NOMO-1 (cell line): Measurements from ENCODE around the gene EP300.
"Not testable (repeated sequence)": the region's sequence is repeated elsewhere in the genome, so short reads cannot be mapped to it uniquely, and the experiment has no call there.

Experiments
- DNase-seq, 2 experiments: peaks; one replicate each; lab custom pipeline; 2025; ENCODE audit not compliant: unreplicated experiment in 2 of 2; lab: John Stamatoyannopoulos, UW

EP300 gene

DNA sequence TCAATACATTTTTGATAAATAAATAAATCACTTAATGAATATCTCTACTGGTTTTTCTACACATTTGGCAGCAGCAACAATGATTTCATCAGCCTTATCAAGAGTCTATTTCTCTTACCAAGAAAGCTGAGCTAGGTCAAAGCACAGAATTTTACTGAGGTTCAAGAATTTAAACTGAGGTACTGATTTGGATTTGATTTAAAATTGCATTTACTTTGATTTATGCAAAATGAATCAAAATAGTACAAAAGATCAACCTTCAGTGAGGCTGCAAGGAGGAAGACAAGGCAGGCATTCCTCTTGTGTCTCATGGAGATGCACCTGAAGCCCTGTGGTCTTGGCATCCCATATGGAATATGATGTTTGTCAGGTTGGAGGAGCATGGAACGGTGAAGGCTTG lies 15.5 kb upstream of the EP300 start:
- DNase-seq: no peak

DNA sequence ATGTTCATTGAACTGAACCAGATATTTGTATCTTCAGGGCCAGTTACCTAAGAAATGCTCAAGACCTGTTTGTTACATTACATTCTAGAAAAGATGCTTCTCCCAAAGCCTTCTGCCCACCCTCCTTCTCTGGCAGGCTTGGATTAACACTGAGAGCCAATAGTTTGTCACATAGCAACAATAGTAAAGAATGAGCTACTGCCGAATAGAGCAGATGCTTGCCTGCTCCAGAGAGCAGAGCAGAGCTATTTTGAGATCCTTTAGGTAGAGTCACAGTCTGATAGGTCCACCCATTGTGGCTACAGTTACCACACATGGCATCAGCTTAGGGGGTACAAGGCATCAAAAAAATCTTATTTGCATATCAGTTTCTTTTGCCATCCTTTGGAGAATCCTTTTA lies 13.5 kb upstream of the EP300 start:
- DNase-seq: no peak

DNA sequence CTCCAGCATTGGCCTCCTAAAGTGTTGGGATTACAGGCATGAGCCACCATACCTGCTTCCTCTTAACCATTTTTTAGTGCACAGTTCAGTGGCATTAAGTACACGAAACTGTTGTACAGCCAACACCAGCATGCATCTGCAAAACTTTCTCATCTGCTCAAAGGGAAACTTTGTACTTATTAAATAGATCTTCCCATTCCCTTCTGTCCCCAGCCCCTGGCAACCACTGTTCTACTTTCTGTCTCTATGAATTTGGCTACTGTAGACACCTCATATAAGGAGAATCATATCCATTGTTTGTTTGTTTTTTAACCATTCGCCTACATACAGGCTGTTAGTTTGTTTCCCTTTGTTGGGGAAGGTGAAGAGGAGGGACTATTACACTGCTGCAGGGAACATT lies 6.5 kb upstream of the EP300 start:
- DNase-seq: no peak

DNA sequence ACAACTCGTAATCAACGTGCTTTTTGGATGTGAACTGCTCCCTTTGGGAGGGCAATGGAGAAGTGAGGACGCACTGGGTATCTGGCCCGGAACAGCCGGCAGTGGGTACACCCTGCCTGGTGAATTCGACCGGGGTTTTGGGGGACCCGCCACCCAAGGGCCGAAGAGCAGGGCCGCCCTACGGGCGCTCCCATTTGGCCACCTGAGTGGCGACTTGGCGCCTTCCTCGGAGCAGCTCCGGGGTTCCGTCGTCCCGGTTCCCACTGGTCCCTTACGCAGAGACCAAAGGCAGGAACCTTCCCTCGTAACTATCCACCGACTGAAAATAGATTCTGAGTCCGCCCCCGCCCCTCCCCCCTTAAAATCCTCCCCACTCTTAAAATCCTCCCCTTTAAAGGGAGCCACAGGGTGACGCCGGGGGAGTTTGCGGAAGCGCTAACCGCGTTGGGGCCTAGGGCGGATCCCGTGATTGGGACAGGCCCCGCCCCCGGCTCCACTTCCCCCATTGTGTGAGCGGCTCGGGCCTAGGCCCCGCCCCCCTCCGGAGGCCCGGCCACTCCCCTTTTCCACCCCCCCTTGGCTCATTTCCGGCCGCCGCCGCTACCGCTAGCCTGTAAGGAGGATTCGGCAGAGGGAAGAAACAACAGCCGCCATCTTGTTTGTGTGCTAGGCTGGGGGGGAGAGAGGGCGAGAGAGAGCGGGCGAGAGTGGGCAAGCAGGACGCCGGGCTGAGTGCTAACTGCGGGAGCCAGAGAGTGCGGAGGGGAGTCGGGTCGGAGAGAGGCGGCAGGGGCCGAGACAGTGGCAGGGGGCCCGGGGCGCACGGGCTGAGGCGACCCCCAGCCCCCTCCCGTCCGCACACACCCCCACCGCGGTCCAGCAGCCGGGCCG lies 1.0 kb upstream of the EP300 start:
- peak; percentile 96 to 97 for DNase-seq

DNA sequence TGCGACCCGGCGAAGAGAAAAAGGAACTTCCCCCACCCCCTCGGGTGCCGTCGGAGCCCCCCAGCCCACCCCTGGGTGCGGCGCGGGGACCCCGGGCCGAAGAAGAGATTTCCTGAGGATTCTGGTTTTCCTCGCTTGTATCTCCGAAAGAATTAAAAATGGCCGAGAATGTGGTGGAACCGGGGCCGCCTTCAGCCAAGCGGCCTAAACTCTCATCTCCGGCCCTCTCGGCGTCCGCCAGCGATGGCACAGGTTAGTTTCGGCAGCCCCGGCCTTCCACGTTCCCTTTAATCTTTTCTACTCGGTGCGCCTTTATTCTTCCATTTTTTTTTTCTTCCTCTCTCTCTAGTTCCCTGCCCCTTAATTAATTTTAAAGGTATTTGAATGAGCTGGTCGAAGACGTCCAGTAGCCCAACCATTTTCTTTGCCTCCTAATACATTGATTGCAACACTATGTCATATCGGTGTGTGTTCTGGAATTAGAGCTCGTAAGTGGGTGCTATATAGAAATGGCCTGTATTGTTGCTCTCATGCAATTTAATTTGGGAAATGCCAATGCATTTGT lies 537 bp downstream of the EP300 start:
- peak; percentile 51 to 63 for DNase-seq

DNA sequence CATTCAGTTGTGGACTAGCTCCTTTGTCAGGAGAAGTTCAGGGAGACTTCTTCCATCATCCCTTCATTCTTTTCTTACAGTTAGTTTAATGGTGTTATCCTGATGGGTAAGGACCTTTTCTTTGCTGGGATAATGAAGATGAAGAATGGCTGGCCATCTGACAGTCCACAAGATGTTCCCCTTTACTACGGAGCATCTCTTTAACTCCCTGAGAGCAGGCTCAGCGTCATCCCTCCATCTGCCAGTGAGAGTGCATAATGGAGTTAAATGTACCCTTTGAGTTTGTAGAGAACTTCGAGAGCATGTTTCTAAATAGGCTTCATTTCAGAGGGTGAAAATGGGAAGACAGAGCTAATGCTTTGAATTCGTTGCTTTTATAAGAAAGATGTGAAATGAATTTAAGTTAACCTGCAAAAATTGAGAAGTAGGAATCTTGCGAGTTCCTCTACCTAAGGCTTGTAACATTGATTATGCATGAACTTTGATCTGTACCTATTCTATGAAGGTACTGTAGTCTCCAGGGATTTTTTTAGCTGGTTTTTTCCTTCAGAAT lies 1.7 kb downstream of the EP300 start:
- peak in 1 of 2 experiments; percentile 62 for DNase-seq

DNA sequence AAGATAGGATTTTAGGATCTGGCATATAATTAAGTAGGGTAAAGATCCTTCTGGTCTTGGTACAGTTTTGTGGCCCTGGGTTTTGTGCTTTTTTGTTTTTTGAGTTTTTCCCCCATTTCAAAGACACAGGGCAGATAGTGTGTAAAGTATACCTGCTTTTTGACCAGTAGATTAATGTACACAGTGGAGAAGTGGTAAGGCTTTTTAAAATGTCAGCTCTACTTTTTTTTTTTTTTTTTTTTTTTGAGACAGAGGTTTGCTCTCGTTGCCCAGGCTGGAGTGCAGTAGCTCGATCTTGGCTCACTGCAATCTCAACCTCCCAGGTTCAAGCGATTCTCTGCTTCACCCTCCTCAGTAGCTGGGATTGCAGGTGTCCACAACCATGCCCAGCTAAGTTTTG lies 4.0 kb downstream of the EP300 start:
- DNase-seq: no peak

DNA sequence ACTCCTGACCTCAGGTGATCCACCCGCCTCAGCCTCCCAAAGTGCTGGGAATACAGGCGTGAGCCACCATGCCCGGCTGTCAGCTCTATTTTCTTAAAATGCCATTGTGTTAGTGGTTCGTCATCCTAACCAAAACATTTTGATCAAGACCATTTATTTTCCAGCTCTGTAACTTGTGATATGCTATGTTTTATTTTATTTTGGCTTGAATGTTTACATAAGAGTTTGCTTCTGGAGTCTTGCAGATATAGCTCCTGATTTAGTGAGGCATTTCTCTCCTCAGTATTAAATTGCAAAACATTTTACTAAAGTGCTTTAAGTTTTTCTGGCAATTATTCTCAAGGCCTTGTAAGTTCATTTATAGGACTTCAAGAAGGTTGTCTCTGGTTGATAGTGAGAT lies 4.4 kb downstream of the EP300 start:
- DNase-seq: no peak

DNA sequence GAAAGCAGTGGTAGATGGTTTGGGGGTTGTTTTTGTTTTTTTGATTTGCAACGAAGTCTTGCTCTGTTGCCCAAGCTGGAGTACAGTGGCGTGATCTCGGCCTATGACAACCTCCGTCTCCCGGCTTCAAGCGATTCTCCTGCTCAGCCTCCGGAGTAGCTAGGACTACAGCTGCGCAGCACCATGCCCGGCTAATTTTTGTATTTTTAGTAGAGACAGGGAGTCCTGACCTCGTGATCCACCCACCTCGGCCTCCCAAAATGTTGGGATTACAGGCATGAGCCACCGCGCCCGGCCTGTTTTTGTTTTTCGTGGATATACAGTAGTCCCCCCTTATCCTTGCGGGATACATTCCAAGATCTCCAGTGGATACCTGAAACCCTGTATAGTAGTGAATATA lies 6.6 kb downstream of the EP300 start:
- no peak for DNase-seq

DNA sequence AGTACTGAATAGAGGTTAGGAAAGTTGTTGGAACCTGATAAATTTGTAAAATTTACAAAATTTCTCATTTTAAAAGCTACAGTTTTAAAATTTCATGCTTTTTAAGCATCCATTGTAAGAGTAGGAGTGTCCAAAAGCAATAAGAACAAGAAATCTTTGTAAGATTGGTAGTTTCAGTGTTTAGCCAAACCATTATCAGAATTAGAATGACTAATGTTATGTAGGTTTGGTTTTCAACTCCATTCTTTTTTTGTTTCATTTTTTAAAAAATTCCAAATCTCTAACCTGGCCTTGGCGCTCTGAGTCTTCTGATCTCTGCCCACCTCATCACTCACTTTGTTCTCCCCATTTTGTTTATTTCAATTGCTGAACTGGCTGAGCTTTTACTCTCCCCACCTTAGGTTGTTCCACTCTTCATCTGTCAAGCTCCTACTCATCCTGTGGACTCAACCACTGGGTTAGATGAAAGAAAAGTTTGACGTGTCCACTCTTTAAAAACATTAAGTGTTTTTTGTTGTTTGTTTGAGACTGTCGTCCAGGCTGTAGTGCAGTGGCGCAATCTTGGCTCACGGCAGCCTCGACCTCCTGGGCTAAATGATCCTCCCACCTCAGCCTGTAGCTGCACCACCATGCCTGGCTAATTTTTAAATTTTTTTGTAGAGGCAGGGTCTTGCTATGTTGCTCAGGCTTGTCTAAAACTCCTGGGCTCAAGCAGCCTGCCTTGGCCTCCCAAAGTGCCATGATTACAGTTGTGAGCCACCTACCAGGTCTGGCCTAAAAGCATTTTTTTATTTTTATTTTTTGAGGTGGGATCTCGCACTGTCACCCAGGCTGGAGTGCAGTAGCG lies 14.0 kb downstream of the EP300 start:
- DNase-seq: no peak

DNA sequence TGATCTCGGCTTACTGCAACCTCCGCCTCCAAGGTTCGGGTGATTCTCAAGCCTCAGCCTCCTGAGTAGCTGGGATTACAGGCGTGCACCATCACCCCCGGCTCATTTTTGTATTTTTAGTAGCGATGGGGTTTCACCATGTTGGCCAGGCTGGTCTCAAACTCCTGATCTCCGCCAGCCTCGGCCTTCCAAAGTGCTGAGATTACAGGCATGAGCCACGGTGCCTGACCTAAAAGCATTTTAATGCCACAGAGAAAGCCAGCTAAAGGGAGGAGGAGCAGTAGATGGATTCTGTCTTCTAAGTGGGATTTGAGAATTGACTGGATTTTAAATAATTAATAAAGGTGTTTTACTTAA lies 14.6 kb downstream of the EP300 start:
- not testable (repeated sequence) for DNase-seq

DNA sequence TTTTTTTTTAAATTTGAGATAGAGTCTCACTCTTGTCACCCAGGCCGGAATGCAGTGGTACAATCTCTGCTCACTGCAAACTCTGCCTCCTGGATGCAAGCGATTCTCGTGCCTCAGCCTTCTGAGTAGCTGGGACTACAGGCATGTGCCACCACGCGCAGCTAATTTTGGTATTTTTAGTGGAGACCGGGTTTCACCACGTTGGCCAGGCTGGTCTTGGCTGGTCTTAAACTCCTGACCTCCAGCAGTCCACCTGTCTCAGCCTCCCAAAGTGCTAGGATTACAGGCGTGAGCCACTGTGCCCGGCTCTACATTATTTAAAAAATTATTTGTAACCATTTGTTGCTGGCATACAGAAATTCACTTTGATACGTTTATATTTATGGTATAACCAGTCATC lies 18.6 kb downstream of the EP300 start:
- no peak for DNase-seq

DNA sequence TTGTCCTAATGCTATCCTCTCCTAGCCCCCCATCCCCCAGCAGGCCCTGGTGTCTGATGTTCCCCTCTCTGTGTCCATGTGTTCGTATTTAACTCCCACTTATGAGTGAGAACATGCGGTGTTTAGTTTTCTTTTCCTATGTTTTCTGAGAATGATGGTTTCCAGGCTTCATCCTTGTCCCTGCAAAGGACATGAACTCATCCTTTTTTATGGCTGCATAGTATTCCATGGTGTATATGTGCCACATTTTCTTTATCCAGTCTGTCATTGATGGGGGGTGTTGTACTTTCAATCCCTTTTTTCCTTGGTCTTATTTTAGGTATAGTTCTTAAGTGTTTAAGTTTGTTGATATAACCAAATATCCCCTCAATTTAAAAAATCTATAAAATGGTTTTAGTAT lies 23.9 kb downstream of the EP300 start:
- DNase-seq: no peak

DNA sequence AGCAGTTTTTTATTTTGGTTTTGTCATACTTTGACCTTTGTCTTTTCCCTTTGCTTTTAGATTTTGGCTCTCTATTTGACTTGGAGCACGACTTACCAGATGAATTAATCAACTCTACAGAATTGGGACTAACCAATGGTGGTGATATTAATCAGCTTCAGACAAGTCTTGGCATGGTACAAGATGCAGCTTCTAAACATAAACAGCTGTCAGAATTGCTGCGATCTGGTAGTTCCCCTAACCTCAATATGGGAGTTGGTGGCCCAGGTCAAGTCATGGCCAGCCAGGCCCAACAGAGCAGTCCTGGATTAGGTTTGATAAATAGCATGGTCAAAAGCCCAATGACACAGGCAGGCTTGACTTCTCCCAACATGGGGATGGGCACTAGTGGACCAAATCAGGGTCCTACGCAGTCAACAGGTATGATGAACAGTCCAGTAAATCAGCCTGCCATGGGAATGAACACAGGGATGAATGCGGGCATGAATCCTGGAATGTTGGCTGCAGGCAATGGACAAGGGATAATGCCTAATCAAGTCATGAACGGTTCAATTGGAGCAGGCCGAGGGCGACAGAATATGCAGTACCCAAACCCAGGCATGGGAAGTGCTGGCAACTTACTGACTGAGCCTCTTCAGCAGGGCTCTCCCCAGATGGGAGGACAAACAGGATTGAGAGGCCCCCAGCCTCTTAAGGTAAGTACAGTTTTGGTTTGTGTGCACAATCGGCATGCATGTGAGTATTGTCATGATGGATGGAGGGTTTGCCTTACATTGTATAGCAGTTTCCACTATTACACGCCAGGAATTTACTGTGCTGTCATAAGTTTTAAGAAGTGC lies 25.0 kb downstream of the EP300 start:
- DNase-seq: no peak

DNA sequence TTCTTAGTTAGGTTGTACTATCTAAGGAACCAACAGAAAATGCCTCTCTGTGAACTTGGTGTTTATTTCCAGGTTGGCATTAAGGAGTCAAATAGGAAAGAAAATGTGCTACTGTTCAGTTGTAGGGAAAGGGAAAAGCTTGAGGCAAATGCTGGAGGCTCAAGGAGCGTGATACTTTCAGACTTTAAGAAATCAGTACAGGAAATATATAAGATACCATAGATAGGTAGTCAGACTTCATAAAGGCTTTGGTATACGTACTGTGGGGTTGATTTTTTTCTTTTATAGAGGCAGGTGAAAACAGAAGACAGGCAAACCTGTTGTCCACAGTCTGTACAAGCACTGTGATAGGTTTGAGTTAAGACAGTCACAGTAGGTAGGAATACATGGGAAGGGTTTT lies 30.8 kb downstream of the EP300 start:
- DNase-seq: no peak

DNA sequence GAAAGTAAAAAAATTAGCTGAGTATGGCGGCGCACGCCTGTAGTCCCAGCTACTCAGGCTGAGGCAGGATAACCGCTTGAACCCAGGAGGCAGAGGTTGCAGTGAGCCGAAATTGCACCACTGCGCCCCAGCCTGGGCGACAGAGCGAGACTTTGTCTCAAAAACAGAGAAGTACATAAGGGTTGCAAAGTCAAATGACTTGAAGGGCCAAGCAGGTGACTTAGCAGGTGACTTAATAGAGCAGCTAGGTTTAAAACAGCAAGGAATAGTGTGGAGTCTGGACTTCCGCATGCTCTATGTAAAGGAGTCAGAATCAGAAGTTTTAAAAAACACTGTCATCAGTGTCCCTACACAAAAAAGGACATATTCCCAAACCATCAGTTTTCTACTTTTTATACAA lies 31.7 kb downstream of the EP300 start:
- no peak for DNase-seq

DNA sequence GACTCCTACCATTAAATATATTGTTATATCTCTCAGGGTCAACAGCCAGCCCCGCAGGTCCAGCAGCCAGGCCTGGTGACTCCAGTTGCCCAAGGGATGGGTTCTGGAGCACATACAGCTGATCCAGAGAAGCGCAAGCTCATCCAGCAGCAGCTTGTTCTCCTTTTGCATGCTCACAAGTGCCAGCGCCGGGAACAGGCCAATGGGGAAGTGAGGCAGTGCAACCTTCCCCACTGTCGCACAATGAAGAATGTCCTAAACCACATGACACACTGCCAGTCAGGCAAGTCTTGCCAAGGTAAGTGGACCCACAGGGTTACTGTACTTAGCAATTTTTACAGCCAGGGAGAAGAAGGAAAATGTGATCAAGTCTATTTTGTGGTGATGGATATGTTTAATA lies 35.1 kb downstream of the EP300 start:
- DNase-seq: no peak

DNA sequence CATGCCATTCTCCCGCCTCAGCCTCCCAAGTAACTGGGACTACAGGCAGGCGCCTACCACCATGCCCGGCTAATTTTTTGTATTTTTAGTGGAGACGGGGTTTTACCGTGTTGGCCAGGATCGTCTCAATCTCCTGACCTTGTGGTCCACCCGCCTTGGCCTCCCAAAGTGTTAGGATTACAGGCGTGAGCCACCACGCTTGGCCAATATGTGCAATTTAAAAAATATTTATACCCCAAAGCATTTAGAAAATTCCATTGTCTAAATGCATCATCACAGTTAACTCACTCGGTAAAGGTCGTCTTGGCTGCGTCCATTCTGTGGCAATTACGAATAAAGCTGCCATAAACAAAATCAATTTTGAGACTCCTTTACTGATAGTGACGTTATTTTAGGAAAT lies 36.2 kb downstream of the EP300 start:
- no peak for DNase-seq

DNA sequence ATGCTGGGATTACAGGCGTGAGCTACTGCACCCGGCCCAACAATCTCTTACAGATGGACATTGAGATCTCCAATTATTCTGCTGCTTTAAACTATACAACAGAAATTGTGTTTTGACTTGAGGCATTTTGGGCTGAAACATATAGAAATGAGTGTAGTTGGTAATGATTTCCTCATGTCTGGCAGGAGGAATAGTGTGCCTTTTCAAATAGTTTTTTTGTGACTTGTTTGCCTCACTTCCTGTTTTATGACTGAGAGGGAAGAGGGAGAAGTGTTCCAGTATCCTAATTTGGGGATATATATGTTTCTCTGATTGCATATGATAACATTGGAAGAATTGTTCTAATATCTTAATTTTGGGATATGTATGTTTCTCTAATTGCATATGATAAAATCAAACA lies 40.2 kb downstream of the EP300 start:
- no peak for DNase-seq

DNA sequence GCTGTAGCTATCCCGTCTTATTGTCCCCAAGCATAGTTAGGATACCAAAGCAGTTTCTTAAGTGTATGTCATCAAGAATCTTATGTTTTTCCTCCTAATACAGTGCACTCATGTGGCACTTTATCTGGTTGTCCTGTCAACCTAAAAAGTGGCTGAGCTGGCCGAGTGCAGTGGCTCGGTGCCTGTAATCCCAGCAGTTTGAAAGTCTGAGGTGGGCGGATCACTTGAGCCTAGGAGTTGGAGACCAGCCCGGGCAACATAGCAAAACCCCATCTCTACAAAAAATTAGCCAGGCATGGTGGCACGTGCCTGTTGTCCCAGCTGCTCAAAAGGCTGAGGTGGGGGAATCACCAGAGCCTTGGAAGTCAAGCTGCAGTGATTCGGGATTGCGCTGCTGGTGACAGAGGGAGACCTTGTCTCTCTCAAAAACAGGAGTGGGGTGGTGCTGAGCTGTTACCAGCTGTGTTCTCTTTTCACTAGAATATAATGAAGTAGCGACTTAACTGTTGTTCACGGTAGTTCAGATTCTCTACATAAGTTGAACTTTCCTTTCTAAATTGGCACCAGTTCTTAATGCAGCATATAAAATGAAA lies 48.1 kb downstream of the EP300 start:
- DNase-seq: no peak
